NCI-H526 (cell line): ENCODE results near the gene CRNKL1.

Source experiments
- DNase-seq, 2 experiments: peaks; one replicate each; lab custom pipeline; 2025; lab: John Stamatoyannopoulos, UW

CRNKL1 gene

DNA sequence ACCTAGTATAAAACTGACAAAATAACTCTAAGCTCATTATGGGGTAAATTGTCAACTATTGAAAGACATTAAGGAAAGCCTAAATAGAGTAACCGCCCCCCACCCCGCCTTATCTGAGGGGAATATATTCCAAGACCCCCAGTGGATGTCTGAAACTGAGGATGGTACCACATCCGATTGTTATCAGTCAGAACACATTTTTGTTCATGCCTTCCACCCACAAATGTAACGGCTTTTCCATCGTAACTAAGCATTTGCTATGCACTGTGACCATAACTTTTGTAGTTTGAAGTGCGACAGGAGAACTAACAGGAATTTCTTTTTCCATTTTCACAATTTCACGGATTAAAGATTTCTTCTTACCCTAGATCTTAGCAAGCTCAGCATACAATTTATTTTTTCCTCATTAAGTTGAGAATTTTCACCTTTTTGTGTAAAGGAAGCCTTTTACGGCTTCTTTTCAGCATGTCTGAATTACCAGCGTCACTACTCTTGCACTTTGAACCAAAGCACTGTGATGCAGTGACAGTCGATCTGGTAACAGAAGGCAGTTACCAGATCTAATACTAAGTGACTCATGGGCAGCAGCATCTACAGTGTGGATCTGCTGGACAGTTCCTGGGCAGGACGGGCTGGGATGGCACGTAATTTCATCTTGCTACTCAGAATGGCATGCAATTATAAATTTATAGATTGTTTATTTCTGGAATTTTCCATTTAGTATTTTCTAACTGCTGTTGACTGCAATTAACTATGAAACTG lies 11.9 kb upstream of the CRNKL1 start:
- DNase-seq, result no peak

DNA sequence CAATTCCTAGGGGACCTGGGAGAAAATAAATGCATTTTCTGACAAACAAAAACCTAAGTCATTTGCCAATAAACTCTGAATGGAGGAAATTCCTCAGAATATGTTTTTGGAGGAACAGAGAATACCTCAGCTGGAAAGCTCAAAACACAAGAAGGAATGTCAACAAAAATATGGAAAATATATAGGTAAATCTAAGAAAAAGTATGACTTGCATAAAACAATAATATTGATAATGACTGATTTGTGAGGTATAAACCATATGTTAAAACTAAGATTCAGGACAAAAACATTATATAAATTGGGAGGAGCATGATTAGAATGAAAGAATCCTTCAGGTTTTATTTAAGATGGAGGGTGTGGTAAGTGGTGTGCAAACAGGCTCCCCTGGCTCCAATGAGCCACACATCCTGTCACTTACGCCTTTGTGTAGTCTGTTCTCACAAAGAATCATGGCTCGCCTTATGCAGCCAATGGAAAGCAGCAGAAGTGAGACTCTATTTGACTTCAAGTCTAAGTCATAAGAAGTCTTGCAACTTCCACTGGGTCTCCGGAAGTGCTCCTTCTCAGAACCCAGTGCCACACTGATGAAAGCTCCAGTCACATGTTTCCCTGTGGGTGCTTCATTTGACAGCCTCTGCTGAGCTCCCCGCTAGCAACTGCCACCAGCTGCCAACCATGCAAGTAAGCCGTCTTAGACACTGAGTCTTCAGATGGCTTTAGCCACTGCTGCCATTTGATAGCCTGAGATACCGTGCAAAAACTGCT lies 8.2 kb upstream of the CRNKL1 start:
- no peak for DNase-seq

DNA sequence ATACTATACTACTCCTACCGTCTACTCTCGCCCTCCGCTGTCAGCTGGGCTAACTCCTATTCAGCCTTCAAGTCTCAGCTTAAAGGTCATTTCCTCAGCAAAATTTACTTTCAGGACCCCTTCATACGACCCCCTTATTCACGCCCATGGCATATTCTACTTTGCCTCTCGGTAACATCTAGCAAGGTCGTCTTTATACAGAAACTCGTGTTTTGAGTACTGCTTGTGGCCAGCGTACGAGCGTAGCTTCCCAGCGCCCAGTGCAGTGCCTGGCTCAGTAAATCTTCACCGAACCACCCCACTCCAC lies 546 bp downstream of the CRNKL1 start:
- DNase-seq, result no peak

DNA sequence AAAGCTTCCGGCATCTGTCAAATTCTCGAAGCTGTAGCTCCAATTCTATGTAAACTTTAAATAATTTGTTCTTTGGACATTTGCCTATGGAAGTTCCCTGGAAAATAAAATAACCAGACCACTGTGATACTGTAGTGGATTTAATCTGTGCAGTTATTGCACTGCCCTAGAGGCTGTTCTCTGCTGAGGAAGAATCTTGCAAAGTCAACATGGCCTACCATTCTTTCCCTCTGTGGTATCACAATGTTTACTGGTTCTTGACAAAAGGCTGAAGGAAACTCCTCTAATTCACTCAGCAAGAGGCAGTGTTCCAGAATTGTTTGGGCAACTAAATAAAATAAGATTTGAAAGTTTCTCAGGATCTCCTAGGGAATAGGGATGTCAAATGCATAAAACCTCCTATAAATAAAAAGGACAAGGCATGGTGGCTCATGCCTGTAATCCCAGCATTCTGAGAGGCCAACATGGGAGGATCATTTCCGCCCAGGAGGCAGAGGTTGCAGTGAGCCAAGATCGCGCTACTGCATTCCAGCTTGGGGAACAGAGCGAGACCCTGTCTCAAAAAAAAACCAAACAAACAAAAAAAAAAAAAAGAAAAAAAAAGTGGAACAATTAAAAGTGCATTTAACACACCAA lies 12.4 kb downstream of the CRNKL1 start:
- DNase-seq, result no peak

DNA sequence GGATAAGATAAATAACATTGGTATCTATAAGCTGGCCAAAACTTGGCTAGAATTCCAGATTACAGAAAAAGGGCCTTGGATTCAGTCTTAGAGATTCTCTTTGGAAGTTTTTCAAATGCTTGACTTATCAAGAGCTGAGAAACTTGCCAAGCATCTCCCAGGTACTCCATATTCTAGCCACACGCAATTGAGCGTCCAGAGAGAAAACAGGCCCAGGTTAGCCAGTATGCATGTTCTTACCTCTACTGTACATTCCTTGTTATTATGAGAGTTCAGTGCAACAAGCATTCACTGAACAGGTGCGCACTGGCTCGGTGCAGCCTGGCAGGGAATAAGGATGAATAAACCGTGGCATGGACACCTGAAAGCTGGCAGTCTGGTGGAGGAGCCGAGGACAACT lies 13.7 kb downstream of the CRNKL1 start:
- no peak for DNase-seq

DNA sequence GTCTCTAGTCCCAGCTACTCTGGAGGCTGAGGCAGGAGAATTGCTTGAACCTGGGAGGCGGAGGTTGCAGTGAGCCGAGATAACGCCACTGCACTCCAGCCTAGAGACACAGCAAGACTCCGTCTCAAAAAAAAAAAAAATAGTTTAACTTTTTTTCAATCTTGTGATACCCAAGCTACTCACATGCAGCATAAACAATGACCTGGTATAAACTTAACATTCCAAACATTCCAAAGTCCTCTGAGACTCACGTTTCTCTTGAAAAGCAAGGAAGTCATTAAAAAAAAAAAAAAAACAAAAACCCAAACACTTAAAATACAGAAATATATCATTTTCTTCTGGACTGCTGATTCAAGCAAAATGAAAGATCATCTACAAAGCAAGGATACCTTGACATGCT lies 14.3 kb downstream of the CRNKL1 start:
- DNase-seq, result no peak

DNA sequence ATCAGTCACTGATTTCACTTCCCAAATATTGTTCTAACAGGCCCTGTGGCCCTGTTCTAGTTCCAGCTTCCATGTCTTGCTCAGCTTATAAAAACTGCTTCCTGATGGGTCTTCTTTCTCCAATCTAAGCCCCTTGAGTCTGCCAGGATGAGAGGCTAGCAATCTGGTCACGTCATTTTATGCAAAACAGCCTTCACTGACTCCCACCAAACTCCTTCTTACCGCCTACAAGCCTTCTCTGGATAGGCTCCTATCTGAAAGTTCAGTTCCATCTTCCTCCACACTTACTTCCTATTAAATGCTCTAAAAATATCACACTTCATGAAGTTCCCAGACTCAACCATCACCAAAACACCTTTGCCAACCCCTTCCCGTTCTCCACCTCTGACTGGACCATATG lies 15.5 kb downstream of the CRNKL1 start:
- no peak for DNase-seq

DNA sequence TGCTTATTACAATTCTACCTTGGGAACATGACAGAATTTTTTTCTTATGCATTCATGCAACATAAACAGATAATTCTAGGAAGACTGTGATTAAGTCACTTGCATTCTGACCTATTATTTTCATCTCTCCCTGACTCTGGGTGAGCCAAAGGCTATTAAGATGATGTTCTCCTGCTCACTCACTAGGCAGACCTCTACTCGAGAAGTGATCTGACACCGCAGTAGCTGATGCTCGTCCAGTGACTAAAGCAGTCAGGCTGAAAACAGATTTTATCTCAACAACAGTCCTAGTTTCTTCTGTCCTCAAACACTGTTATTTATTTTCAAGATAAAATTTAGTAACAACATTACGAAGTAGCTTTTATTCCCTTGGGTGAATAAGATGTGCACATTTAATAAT lies 17.8 kb downstream of the CRNKL1 start:
- DNase-seq, result no peak

DNA sequence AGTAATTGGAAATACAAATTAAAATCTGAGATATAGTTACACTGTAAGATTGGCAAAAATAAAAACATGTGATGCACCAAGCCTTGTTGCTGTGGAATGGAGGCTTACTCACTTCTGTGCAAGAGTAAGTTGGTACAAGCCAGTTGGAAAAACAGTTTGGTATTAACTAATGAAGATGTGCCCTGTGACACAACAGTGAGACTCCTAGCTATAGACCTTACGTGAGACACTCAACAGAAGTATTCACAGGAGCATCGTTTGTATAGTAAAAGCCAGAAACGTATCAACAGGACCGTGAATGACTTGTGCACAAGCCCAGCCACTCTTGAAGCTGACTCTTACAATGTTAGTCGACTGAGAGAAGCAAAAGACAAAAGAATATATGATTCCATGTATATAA lies 20.5 kb downstream of the CRNKL1 start:
- DNase-seq, result no peak

DNA sequence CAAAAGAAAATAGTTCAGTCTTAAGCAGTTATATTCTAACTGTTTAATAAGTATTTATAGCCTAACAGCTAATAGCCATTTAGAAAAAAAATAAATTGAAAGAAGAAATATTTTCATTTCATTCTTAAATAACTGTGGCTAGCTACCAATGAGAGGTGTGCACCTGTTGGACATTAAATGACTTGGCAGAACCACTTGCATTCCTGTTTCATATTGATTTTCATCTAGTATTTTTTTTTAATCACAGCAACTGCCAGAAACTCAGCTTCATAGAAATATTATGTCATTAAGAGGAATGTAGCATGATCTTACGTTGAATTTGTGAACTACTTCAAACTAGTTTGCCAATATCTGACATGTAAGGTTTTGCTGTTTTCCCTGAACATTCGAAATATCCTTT lies 25.0 kb downstream of the CRNKL1 start:
- DNase-seq, result no peak

DNA sequence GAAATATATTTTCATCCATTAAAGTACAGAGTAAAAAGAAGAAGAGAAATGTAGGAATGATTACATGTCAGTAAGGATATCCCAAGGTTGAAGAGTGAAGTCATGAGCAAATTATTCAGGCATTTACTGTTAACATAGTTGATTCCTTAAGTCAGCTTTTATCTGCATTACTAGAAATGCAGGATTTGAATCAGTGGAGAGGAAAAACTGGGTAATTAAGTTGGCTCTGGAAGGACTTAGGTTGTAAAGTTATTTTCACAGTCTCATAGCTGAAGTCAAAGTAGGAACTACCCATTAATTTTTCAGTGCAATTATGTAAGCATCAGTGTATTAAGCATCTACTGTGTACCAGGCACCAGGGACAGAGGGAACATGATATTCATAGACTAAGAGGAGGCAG lies 27.3 kb downstream of the CRNKL1 start:
- DNase-seq, result no peak

DNA sequence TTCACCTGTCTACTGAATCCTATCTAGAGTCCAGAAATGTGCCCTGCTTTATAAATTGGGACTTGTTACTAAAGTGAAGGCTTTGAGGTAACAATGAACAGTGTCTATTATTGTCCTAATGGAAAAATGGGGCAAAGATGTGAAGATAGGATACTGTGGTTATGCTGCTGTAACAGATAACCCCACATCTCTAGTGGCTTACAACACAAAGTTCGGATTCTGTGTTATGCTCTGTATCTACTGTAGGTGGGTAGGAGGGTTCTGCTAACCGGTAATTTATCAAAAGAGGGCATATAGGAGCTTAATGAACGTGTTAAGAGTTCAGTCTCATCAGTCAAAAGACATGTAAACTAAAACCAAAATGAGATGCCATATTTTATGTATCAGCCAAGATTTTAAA lies 28.9 kb downstream of the CRNKL1 start:
- no peak for DNase-seq

DNA sequence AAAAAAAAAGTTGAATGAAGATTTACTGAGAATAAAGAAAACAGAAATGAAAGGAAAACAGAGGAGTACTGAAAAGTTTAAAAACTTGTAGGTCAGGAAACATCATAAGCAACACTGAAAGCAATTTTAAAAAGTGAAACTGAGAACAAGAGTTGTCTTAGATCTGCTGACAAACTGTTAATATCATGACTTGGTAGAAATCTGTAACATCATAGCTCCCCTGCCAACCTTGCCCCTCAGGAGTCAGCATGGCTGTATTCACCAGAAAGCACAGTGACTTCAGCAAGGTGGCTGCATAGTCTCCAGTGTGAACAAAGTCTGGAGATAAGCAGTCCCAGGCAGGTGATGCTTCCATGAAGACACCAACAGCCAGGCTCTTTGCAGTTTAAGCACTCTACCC lies 29.8 kb downstream of the CRNKL1 start:
- DNase-seq, result no peak

DNA sequence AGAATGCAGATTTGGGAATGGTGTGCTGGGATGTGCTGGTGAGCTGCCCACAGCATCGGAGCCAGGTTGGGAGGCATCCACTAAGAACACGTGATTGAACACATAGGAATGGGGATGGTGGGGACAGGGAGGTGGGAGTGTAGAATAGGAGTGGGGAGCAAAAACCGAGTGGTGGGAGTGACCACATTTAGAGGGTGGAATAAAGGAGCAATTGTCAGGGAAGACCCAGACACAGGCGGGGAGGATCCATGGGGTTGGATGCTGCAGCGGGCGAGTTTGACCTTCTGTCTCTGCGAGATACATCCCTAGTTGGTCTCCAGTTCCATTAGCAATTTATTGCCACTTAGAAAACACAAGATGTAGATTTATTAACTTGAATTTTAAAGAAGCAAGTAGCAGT lies 30.4 kb downstream of the CRNKL1 start:
- no peak for DNase-seq

DNA sequence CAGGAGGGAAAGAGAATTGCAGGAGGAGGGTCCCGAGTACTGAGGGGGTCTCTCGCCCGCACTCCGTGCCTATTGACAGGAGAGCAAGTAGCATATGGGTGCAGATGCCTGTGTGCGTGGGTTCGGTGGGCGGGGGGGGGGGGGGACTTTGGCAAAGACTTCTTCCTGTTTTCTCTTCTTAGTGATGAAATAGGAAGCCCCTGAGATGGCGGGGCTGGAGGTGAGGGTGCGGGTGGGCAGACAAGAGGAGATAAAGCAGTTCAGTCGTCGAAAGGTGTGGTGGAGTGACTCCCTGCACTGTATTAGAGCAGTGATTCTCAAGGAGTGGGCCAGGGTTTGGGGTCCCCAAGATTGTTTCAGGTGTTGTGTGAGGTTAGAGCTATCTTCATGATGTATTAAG lies 31.4 kb downstream of the CRNKL1 start:
- DNase-seq, result no peak

DNA sequence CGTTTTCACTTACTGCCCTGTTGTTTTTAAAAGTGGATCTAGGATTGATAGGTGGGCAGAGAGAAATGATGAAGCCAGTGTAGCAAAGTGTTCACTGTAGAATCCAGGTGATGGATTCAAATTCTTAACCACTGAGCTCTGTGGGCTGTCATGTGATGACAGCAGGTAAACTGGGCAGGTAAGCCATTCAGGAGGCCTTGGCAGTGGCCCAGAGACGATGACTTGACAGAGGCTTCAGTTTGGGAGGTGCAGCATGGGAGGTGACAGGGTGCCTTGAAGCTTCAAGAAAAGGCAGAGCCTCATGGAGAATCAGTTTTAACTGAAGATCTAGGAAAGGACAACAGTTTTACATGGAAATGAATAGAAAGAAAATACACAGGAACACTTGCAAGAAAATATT lies 33.1 kb downstream of the CRNKL1 start:
- no peak for DNase-seq

DNA sequence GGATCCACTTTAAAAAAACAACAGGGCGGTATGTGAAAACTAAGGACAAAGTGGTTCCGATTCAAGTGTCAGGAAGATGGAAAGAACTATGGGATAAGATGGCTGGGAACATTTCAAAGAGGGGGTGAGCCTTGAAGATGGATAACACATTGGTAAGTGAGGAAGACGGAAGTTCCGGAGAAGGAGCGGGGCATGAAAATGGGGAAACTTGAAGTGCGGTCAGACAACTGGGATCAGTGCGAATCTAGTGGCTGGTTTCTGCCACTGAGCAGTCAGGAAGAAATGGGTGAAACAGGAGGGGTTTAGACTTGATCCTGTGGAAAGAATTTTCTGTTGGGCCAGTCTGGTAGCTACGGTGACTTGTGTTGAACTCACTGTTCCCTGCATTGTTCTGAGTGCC lies 33.9 kb downstream of the CRNKL1 start:
- DNase-seq, result no peak

DNA sequence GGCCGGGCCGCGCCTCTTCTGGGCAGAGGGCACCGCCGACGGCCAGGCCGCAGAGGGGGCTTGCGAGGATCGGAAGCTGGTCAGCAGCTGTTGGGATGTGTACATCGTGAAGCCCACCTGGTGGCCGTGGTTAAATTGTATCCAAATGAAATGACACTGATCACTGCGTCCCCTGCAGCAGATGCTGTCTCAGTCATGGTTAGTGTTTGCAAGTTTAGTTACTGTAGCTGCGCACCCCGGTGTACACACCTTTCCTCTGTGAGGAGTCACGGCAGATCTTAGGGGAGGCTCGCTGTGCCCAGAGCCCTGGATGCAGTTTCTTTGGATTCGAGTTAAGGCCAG lies 34.5 kb downstream of the CRNKL1 start:
- peak in 1 of 2 experiments; percentile 52 for DNase-seq

DNA sequence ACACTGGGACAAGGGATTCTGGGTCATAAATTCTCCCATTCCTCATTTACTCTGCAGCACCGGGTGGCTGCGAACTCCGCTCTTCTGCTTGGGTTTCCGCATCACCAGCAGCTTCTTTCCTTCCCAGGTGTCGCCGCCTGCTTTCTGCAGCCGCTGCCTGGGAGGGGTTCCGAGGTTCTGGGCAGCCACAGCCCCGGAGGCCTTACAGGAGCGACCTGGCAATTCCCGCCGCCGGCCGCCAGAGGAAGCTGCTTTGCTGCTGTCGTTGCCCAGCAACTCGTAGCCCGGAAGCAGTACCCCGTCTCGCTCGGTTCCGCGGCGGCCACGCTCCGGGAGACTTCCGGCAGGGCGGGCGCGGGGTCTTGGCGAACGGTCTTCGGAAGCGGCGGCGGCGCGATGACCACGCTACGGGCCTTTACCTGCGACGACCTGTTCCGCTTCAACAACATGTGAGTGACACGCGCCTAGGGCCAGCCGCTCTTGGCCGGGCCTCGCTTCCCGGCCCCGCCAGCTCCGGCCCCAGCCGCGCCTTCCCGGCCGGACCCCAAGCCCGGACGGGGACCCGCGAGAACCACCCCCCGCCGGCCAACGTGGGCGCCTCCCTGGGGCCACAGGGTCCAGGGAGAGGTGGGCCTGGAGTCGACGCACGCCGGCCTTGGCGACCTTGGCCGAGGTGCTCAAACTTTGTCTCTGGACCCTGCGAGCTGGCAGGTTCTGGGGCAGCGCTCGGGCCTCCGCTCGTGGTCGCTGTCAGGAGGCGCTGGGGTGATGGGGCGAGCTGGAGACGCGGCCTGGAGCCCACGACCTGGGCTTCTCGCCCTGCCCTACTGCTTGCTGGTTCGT lies 35.0 kb downstream of the CRNKL1 start, which contains the start of gene NAA20:
NAA20 (plus strand) TSS at position 362 of the 843 bp plus-strand sequence; CDS start at position 397, 35 bp downstream.
- peak; percentile 89 to 99 for DNase-seq

DNA sequence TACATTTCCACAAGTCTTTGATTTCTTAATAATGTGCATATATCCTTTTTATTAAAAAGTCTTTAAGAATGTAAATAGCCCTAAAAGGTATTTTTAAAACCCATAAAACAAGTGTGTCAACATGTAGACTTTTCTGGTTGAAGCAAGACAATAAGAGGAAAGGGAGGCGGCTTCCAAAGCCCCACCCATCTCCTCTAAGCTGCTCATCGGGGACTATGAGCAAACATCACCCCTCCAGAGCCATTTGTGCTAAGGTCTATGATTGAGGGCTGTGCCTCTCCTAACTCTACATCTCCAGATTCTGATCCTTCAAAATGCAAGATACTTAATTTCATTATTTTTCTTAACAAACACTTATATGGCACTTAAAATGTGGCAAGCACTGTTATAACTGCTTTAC lies 37.6 kb downstream of the CRNKL1 start:
- peak in 1 of 2 experiments; percentile 13 for DNase-seq

DNA sequence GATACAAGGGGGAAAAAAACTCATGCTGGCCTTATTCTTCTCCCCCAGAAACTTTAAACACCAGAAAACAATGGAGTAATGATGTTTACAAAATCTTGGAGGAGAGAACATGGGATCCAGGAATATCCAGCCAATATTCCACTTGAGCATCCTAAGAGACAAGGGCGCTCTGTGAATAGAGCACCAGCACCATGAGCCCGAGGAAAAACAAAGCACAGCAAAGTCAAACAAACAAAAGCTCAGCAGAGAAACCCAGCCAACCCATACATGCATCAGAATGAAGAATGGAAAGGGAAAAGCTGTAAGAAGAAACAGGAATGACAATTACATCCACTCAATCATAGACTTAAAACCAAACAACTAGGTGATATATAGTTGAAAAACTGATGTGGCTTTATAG lies 39.7 kb downstream of the CRNKL1 start:
- no peak for DNase-seq
